Activated CD8-positive, alpha-beta memory T cell treated with anti-CD3 and anti-CD28 coated beads, Interleukin-2, amount 50 U/mL, for 24 hours (primary cell): ENCODE measurements around the gene MRNIP.
"Not testable (repeated sequence)": the region's sequence is repeated elsewhere in the genome, so short reads cannot be mapped to it uniquely, and the experiment has no call there.

Experiments used
- DNase-seq: peaks from one replicate; pipeline ENCODE4 v3.0.0-alpha.2; 2020; ENCODE audit errors: extremely low read depth

MRNIP gene

DNA sequence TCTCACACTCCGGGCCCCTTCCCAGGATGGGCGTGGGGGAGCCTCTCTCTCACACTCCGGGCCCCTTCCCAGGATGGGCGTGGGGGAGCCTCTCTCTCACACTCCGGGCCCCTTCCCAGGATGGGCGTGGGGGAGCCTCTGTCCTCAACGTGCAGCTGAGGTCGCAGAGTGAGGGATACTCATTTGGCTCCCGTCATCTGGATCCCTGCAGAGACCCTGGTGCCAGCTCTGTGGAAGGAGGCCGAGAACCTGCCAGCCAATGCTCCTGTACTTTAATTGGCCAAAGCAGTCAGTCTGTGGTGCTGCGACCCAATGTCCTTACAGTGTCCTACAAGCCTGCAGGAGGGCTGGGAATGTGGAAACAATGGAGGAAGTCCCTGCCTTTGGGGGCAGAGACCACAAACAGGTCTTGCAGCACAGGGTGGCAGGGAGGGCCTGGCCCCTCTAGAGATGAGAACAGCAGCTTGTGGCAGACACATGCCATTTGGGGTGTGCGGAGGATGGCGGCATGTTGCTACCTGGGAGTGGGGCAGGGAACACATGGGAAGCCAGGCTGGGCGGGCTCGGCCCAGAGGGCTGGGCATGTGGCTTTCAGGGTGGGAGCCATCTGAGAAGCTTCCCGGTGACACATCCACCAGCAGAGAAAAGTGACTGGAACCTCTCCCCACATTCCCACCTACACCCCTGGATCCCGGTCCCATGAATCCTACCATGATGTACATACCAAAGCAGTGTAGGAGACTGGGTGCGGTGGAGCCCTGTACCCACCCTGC is 13.6 kb upstream of the MRNIP start:
- no peak for DNase-seq

DNA sequence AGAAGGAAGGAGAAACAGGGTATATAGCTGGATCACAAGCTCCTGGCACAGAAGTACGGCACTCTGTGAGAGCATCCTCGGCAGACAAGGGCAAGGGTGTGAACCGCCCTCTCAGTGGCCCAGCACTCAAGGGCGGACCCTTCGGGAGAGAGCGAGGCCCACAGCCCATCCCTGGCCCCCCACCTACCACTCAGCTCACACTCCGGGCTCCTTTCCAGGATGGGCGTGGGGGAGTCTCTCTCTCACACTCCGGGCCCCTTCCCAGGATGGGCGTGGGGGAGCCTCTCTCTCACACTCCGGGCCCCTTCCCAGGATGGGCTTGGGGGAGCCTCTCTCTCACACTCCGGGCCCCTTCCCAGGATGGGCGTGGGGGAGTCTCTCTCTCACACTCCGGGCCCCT is 12.9 kb upstream of the MRNIP start:
- DNase-seq = not testable (repeated sequence)

- DNase-seq = no peak
These were observed 12.3 kb upstream of the MRNIP start for GRCh38 chr5:179870952-179871351.

DNA sequence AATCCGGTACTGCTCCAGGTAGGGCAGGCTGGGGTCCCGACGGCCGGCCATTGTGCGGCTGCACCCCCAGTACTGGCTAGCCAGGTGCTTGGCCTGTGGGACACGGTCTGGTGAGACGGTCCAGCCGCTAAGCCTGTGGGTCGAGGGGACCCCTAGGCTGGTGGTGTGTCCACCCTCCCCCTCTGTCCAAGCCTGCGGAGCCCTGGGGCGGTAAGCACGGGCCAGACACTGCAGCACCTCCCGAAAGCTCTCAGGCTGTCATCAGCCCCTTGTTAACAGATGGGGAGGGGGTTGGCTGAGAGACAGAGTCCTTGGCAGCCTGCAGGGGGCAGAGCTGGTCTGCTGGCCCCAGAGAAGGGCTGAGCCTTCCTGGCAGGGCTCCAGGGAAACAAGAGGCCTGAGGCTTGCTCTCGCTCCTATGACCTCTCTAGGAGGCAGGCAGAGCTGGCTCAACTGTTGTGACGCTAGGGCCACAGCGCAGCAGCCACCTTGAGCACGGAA is 11.8 kb upstream of the MRNIP start:
- no peak for DNase-seq

- DNase-seq = no peak
These were observed 11.2 kb upstream of the MRNIP start for GRCh38 chr5:179869641-179870402.

GRCh38 chr5:179869101-179869500 is 10.5 kb upstream of the MRNIP start:
- no peak for DNase-seq

- DNase-seq = no peak
These were observed 9.9 kb upstream of the MRNIP start for GRCh38 chr5:179868541-179868940.

GRCh38 chr5:179867476-179867875 is 8.9 kb upstream of the MRNIP start:
- DNase-seq = no peak

- no peak for DNase-seq
These were observed 8.5 kb upstream of the MRNIP start for GRCh38 chr5:179867079-179867465.

- no peak for DNase-seq
These were observed 7.8 kb upstream of the MRNIP start for GRCh38 chr5:179866241-179867078.

GRCh38 chr5:179865491-179866240 is 7.0 kb upstream of the MRNIP start:
- DNase-seq = no peak

DNA sequence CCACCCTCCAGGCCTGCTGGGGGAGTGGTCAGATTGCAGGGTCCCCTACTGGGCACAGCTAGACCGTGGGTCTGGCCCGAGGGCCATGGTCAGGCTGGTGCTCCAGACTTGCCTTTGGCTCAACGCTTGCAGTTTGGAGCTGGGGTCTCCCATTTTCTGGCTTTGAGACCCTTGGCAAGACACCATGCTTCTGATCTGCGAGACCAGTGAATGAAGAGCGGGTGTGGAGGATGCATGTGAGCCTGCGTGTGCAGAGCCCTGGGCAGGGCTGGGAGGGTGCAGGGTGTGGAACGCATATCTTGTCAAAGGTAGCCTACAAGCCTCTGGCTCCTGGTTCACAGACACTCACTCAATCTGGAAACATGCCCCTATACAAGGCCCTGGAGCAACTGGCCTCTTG is 6.1 kb upstream of the MRNIP start:
- DNase-seq = no peak

GRCh38 chr5:179863449-179864085 is 5.0 kb upstream of the MRNIP start:
- DNase-seq = no peak

GRCh38 chr5:179862891-179863290 is 4.3 kb upstream of the MRNIP start:
- DNase-seq = no peak

GRCh38 chr5:179862296-179862695 is 3.7 kb upstream of the MRNIP start:
- DNase-seq = no peak

- no peak for DNase-seq
These were observed 1.7 kb upstream of the MRNIP start for GRCh38 chr5:179860301-179860700.

GRCh38 chr5:179858241-179858585 is 404 bp downstream of the MRNIP start:
- peak; percentile 19 for DNase-seq

GRCh38 chr5:179854356-179854755 is 4.3 kb downstream of the MRNIP start:
- no peak for DNase-seq

- no peak for DNase-seq
These were observed 5.5 kb downstream of the MRNIP start for GRCh38 chr5:179852993-179853547.

GRCh38 chr5:179841621-179842020 is 17.0 kb downstream of the MRNIP start:
- no peak for DNase-seq

DNA sequence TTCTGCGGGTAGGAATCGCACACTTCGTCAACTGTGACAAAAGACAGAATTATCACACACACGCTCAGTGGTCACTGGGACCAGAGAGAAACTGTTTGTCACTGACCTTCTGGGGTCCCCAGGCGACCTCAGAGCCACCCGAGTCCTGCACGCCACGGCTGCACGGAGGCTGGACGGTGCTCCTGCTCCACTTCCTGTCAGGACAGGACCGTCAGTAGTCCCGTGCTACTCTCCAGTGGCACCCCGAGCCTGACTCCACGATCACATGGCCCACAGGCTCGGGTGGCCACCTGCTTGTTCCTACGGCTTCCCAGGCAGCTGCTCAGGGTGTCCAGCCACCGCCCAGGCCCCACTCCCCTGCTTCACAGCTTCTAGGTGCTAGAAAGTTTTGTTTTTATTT is 17.9 kb downstream of the MRNIP start:
- no peak for DNase-seq
